ENCODE results near the gene STAT3. TPM values are rescaled to one million over a fixed set of nuclear protein-coding genes. Genes with fewer than 3 reads are reported as not detected.

The STAT3 gene
- total RNA-seq, 2 experiments from 2014 or later = 276 to 286 TPM

GRCh38 chr17:42413464-42414040 is 25.3 kb upstream of the STAT3 start:
- ChIA-PET POLR2A (no interaction called here), CTCF (interaction anchor here (1.7 to 32.2 kb wide), 5 partner anchors 7 to 114 kb away, joined by 8 to 968 read pairs (median 15); no protein-coding TSS in a partner anchor)
- intact Hi-C loops (cut with micrococcal nuclease) = no loop called here
- Mint-ChIP-seq H3K27ac (no peak overlapping the region), H3K36me3 (ENCODE audit: low read depth) (no peaks in the 10 kb centered on the region), H3K4me1 (ENCODE audit: low read depth) (peaks cover 13% of the 10 kb centered on the region), H3K4me3 (no peak overlapping the region), H3K27me3 (no peaks in the 10 kb centered on the region), H3K9me3 (no peaks in the 10 kb centered on the region)
- TF ChIP-seq, protein P1, sequence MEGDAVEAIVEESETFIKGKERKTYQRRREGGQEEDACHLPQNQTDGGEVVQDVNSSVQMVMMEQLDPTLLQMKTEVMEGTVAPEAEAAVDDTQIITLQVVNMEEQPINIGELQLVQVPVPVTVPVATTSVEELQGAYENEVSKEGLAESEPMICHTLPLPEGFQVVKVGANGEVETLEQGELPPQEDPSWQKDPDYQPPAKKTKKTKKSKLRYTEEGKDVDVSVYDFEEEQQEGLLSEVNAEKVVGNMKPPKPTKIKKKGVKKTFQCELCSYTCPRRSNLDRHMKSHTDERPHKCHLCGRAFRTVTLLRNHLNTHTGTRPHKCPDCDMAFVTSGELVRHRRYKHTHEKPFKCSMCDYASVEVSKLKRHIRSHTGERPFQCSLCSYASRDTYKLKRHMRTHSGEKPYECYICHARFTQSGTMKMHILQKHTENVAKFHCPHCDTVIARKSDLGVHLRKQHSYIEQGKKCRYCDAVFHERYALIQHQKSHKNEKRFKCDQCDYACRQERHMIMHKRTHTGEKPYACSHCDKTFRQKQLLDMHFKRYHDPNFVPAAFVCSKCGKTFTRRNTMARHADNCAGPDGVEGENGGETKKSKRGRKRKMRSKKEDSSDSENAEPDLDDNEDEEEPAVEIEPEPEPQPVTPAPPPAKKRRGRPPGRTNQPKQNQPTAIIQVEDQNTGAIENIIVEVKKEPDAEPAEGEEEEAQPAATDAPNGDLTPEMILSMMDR (IDR thresholded peaks at IDR 0.05) = no peak
- DNase-seq (no peak), ATAC-seq (no peak)

DNA sequence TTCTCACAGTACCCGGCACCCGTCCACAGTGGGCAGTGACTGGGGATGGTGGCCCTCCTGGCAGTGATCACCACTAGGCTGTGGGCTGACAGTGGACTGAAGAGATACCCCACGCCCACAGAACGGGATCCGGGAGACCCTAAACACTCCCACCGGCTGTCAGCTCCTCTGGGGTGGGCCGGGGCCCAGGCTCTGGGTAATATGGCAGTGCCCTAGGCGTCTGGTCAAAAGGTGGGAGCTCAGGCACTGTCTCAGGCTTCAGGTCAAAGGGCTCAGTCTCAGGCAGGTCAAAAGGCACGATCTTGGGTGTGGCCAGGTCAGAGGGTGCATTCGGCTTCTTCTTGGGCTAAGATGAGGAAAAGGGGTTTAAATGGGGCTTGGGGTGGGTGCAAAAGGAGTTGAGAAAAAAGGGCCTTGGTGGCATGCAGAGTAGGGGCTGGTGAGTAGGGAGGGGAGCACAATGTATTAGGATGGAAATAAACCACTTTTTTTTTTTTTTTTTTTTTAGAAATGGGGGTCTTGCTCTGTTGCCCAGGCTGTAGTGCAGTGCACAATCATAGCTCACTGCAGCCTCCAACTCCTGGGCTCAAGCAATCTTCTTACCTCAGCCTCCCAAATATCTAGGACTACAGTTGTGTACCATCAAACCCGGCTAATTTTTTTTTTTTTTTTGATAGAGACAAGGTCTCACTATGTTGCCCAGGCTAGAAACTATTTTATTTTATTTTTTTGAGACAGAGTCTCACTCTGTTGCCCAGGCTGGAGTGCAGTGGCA is 23.9 kb upstream of the STAT3 start:
- no peak overlapping the region for H3K27ac Mint-ChIP-seq
- ChIA-PET CTCF (interaction anchor here (3.3 to 32.2 kb wide), 3 partner anchors 90 to 115 kb away, joined by 15 to 968 read pairs (median 15); no protein-coding TSS in a partner anchor), POLR2A (interaction anchor here (1.0 kb wide), 1 partner anchor 14 kb away, joined by 3 read pairs; no protein-coding TSS in a partner anchor)
- peaks cover 17% of the 10 kb centered on the region for H3K4me1 Mint-ChIP-seq (ENCODE audit: low read depth)
- no peaks in the 10 kb centered on the region for H3K36me3 Mint-ChIP-seq (ENCODE audit: low read depth)
- DNase-seq (no peak), ATAC-seq (no peak)
- H3K9me3 Mint-ChIP-seq = no peaks in the 10 kb centered on the region
- TF ChIP-seq, protein P1 (IDR thresholded peaks at IDR 0.05) = no peak
- no peaks in the 10 kb centered on the region for H3K27me3 Mint-ChIP-seq
- no peak overlapping the region for H3K4me3 Mint-ChIP-seq
- intact Hi-C loops (cut with micrococcal nuclease) = no loop called here

GRCh38 chr17:42411361-42411760 is 23.1 kb upstream of the STAT3 start:
- no peak overlapping the region for H3K27ac Mint-ChIP-seq
- H3K4me3 Mint-ChIP-seq = no peak overlapping the region
- H3K36me3 Mint-ChIP-seq (ENCODE audit: low read depth) = no peaks in the 10 kb centered on the region
- peaks cover 20% of the 10 kb centered on the region for H3K4me1 Mint-ChIP-seq (ENCODE audit: low read depth)
- no peak for DNase-seq
- POLR2A ChIA-PET = interaction anchor here (1.8 kb wide), 1 partner anchor 100 kb away, joined by 5 read pairs; no protein-coding TSS in a partner anchor
- intact Hi-C loops (cut with micrococcal nuclease) = no loop called here
- TF ChIP-seq, protein P1 (IDR thresholded peaks at IDR 0.05) = no peak
- H3K9me3 Mint-ChIP-seq = no peaks in the 10 kb centered on the region
- no peak for ATAC-seq
- CTCF ChIA-PET = interaction anchor here (1.3 to 32.2 kb wide), 4 partner anchors 89 to 230 kb away, joined by 3 to 968 read pairs (median 5); no protein-coding TSS in a partner anchor
- no peaks in the 10 kb centered on the region for H3K27me3 Mint-ChIP-seq

GRCh38 chr17:42410319-42410685 is 22.1 kb upstream of the STAT3 start:
- Mint-ChIP-seq H3K4me1 (ENCODE audit: low read depth) (peaks cover 22% of the 10 kb centered on the region), H3K36me3 (ENCODE audit: low read depth) (no peaks in the 10 kb centered on the region), H3K9me3 (no peaks in the 10 kb centered on the region), H3K27ac (no peak overlapping the region), H3K27me3 (no peaks in the 10 kb centered on the region), H3K4me3 (no peak overlapping the region)
- DNase-seq = no peak
- POLR2A ChIA-PET = interaction anchor here (0.7 to 1.8 kb wide), 2 partner anchors 99 to 269 kb away, joined by 3 to 5 read pairs; no protein-coding TSS in a partner anchor
- no peak for ATAC-seq
- intact Hi-C loops (cut with micrococcal nuclease) = no loop called here
- CTCF ChIA-PET = interaction anchor here (1.2 to 32.2 kb wide), 6 partner anchors 18 to 229 kb away, joined by 3 to 968 read pairs (median 6); partner anchors contain the start of gene STAT3
- TF ChIP-seq, protein P1 (IDR thresholded peaks at IDR 0.05) = no peak

Measured in activated CD8-positive, alpha-beta T cell treated with anti-CD3 and anti-CD28 coated beads for 36 hours (primary cell).